Muscle layer of duodenum (tissue), 2 donors: ENCODE results near the gene CLDN3.
"Not testable (repeated sequence)": the region's sequence is repeated elsewhere in the genome, so short reads cannot be mapped to it uniquely, and the experiment has no call there.

Experiments
- H3K27ac ChIP-seq: one replicate; pipeline ENCODE4 v1.7.0; 2013; ENCODE audit warnings: mild to moderate bottlenecking, low read length
- H3K27me3 ChIP-seq: one replicate; pipeline ENCODE4 v1.7.0; 2013; ENCODE audit warnings: low read depth, mild to moderate bottlenecking, control low read depth, low read length
- H3K36me3 ChIP-seq, 2 donors: one replicate each; pipeline ENCODE4 v1.7.0; 2013; ENCODE audit warnings: low read length in 2 of 2, control low read depth in 1 of 2, mild to moderate bottlenecking in 1 of 2; ENCODE audit not compliant: insufficient read depth in 2 of 2, control insufficient read depth in 1 of 2
- H3K4me1 ChIP-seq, 2 donors: one replicate each; pipeline ENCODE4 v1.7.0; 2013; ENCODE audit warnings: low read length in 2 of 2, mild to moderate bottlenecking in 2 of 2, control low read depth in 1 of 2, moderate library complexity in 1 of 2; ENCODE audit not compliant: insufficient read depth in 2 of 2, control insufficient read depth in 1 of 2
- H3K4me3 ChIP-seq, 2 donors: one replicate each; pipeline ENCODE4 v1.7.0; 2013; ENCODE audit warnings: low read length in 2 of 2, low read depth in 1 of 2, mild to moderate bottlenecking in 1 of 2
- H3K9me3 ChIP-seq, 2 donors: one replicate each; pipeline ENCODE4 v1.7.0; 2013; ENCODE audit warnings: low read length in 2 of 2, control low read depth in 1 of 2, mild to moderate bottlenecking in 1 of 2; ENCODE audit not compliant: control insufficient read depth in 1 of 2
- donor health status: healthy.

CLDN3 gene, protein sequence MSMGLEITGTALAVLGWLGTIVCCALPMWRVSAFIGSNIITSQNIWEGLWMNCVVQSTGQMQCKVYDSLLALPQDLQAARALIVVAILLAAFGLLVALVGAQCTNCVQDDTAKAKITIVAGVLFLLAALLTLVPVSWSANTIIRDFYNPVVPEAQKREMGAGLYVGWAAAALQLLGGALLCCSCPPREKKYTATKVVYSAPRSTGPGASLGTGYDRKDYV

DNA sequence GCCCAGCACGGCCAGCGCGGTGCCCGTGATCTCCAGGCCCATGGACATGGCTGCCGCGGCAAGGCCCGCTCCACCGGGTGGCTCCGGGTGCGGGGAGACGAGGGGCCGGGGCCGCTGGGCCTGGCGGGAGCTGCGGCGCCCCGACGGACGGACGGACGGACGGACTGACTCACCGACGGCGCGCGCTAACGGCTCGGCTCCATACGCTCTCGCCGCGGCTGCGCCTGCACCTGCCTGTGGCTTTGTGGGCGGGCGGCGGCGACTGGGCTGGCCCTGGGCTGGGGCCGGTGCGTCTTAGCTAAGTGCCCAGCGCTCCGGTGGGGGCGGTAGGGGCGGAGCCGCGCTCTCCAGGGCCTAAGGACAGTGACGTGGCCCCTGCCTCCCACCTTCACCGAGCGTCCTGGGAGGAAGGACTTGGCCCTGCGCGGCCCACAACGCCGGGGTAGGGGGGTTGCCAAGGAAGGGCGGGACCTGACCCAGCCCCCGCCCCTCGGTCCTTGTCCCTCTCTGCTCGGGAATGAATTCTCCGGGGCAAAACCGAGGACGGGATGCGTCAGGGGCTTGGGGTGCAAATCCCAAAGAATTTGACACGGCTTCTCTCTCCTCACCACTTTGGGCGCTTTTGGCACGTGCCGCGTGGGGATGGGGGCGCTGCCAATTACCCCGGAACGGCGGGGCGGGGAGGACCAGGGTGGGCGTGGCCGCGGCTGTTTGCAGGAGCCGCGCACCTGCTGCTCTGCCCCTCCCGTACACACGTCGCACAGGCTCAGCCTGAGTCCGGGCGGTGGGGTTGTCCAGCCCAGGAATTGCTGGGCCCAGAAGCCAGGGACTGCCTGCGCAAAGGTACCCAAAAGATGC, at the start of gene CLDN3:
CLDN3 (minus strand) TSS at position 269 of the 858 bp plus-strand sequence; CDS start at position 48, 221 bp downstream.
- H3K36me3 ChIP-seq: no peaks in the 10 kb centered on the region
- peak within 1 kb of the TSS; percentile 39 to 48 for H3K4me3 ChIP-seq
- no peaks in the 10 kb centered on the region for H3K9me3 ChIP-seq
- H3K27ac ChIP-seq: peak within 1 kb of the TSS; percentile 80
- peaks cover 0 to 19% of the 10 kb centered on the region in 2 donors for H3K4me1 ChIP-seq
- H3K27me3 ChIP-seq: peaks cover 11% of the 10 kb centered on the region

DNA sequence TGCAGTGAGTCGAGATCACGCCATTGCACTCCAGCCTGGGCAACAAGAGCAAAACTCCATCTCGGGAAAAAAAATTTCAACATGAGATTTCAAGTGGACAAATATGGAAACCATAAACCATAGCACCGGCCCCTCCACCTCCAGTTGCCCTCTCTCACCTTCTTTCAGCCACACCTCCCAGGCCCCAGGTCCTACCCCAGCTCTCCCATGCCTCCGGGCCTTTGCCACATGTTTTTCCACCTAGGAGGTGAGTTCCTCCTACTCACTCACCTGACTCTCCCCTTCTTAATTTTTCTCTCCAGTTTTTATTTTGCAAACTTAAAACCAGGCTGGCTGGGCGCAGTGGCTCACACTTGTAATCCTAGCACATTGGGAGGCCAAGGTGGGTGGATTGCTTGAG, 47.1 kb upstream of the CLDN3 start:
- H3K36me3 ChIP-seq: no peaks in the 10 kb centered on the region
- no peaks in the 10 kb centered on the region for H3K27me3 ChIP-seq
- H3K27ac ChIP-seq: no peak overlapping the region
- no peaks in the 10 kb centered on the region for H3K9me3 ChIP-seq
- H3K4me1 ChIP-seq: no peaks in the 10 kb centered on the region
- no peak overlapping the region for H3K4me3 ChIP-seq

DNA sequence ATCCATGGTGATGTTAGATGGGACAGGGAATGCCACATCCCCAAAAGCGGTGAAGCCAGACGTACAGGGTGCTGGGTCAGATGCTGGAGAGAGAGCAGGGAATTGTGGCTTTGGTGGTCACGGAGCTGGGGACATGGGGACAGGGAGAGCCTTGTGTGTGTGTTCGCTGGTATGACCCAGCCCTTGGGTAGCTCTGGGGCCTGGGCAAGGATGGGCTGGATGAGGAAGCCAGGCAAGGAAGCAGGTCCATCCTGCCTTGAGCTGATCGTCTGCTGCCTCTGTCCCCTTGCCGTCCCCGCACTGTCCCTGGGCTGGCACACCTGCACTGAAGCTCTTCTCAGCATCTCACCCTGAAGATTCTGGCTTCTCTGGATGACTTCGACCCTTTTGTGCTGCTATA, 45.4 kb upstream of the CLDN3 start:
- H3K27me3 ChIP-seq: no peaks in the 10 kb centered on the region
- H3K27ac ChIP-seq: no peak overlapping the region
- H3K9me3 ChIP-seq: no peaks in the 10 kb centered on the region
- H3K4me3 ChIP-seq: no peak overlapping the region
- H3K4me1 ChIP-seq: no peaks in the 10 kb centered on the region
- no peaks in the 10 kb centered on the region for H3K36me3 ChIP-seq

DNA sequence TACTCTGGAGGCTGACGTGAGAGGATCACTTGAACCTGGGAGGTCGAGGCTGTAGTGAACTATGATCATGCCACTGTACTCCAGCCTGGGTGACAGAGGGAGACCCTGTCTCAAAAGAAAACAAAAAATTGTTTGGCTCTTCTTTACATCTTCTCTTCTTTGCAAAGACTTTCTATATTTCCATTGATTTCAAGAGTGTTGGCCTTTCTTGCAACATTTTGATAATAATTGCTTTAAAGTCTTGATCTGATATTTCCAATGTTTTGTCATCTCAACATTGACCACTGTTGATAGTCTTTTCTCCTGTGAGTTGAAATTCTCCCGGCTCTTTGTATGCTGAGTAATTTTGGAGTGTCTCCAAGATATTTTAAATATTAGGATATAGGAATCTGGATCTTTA, 42.9 kb upstream of the CLDN3 start:
- no peaks in the 10 kb centered on the region for H3K9me3 ChIP-seq
- H3K27me3 ChIP-seq: no peaks in the 10 kb centered on the region

DNA sequence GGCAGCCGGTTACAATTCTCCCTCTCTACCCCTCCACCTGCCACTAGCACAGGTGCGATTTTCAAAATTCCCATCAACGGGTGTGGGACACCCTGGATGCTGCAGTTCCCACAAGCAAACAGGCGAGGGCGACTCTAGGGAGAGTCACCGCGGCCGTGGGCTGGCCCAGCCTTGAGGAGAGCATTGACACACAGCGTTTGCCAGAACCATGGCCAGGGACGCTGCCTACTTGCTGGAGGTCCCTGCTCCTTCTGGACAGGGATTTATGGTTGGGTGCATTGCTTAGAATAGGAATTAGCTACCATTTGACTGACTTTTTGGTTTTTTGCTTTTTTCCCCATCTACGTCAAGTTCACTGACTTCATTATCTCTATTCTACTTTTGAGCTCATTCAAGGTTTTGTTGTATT, 41.7 kb upstream of the CLDN3 start:
- Histone ChIP-seq H3K27me3 (no peaks in the 10 kb centered on the region), H3K4me1 (no peaks in the 10 kb centered on the region), H3K4me3 (no peak overlapping the region), H3K36me3 (no peaks in the 10 kb centered on the region), H3K27ac (no peak overlapping the region), H3K9me3 (no peaks in the 10 kb centered on the region)

More for the DNA sequence above, 42.9 kb upstream of the CLDN3 start:
- no peak overlapping the region for H3K4me3 ChIP-seq
- H3K4me1 ChIP-seq: no peaks in the 10 kb centered on the region
- H3K27ac ChIP-seq: no peak overlapping the region
- H3K36me3 ChIP-seq: no peaks in the 10 kb centered on the region

DNA sequence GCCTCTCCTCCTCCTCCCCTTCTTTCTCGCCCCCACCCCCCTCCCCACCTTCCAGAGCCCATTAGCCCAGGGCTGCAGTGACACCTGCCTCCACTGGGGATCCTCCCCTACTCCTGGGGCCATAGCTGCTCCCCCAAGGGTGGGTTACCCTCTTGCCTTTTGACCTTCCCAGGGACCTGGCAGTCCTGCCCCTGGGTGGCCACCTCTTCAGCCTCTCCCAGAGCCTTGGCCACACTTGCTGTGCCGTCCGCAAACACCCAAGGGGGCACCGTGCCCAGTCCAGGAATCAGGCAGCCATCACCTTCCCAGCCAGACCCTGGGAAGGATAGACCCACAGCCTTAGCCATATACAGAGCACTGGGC, 40.9 kb upstream of the CLDN3 start:
- no peaks in the 10 kb centered on the region for H3K4me1 ChIP-seq
- no peak overlapping the region for H3K4me3 ChIP-seq
- no peaks in the 10 kb centered on the region for H3K36me3 ChIP-seq
- H3K9me3 ChIP-seq: no peaks in the 10 kb centered on the region
- no peaks in the 10 kb centered on the region for H3K27me3 ChIP-seq
- H3K27ac ChIP-seq: no peak overlapping the region

DNA sequence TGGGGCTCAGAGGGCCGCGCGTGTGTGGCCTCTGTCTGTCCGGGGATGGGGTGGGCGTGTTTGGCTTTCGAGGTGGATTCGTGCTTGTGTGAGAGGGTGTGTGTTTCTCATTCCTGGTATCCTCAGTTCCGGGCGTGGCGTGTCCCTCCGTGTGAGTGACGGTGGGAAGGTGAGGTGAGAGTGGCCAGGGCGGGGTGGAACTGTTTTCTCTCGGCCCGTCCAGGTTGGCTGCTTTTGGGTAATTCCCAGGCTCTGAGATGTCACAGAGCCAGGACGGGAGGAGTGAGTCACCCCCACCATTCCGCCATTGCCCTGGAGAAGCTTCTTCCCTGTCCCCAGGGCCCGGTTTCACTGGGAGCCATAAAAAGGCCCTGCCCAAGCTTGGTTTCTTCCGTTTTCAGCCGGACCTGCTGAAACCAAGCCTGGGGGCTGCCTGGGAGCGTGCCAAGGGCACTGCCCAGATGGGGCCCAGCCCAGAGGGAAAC, 39.4 kb upstream of the CLDN3 start:
- Histone ChIP-seq H3K4me3 (no peak overlapping the region), H3K4me1 (no peaks in the 10 kb centered on the region), H3K9me3 (no peaks in the 10 kb centered on the region), H3K27me3 (no peaks in the 10 kb centered on the region), H3K27ac (no peak overlapping the region), H3K36me3 (no peaks in the 10 kb centered on the region)

DNA sequence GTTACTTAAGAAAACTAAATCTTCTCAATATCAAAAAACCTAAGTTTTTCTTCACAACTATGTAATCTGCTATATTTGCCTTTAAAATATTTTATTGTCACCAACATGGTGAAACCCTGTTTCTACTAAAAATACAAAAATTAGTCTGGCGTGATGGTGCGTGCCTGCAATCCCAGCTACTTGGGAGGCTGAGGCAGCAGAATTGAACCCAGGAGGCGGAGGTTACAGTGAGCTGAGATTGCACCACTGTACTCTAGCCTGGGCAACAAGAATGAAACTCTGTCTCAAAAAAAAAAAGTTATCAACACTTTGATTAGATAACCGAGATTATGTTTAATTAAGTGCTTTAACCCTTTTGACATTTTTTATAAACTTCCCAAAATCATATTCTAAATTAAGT, 32.4 kb upstream of the CLDN3 start:
- Histone ChIP-seq H3K27ac (no peak overlapping the region), H3K27me3 (no peaks in the 10 kb centered on the region), H3K36me3 (no peaks in the 10 kb centered on the region), H3K9me3 (no peaks in the 10 kb centered on the region), H3K4me3 (no peak overlapping the region), H3K4me1 (no peaks in the 10 kb centered on the region)

DNA sequence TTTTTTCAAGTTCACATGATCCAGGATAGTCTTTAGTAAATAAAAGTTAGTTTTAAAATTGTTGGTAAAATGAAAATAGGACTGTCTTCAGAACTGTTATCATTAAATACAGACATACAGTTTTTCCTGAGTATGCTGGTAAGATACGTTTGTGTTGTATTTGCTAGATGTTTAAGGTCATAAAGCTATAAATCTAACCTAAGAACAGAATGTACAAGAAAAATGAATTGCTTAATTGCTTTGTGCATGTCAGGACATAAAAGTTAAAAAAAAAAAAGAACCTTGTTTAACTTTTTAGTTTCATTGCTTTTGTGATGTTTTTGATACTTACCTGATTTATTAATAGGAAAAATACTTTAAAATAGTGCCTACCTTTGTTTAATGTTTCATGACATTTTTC, 31.5 kb upstream of the CLDN3 start:
- H3K27ac ChIP-seq: no peak overlapping the region
- H3K27me3 ChIP-seq: no peaks in the 10 kb centered on the region
- H3K4me3 ChIP-seq: no peak overlapping the region
- H3K4me1 ChIP-seq: no peaks in the 10 kb centered on the region
- no peaks in the 10 kb centered on the region for H3K36me3 ChIP-seq
- H3K9me3 ChIP-seq: no peaks in the 10 kb centered on the region

DNA sequence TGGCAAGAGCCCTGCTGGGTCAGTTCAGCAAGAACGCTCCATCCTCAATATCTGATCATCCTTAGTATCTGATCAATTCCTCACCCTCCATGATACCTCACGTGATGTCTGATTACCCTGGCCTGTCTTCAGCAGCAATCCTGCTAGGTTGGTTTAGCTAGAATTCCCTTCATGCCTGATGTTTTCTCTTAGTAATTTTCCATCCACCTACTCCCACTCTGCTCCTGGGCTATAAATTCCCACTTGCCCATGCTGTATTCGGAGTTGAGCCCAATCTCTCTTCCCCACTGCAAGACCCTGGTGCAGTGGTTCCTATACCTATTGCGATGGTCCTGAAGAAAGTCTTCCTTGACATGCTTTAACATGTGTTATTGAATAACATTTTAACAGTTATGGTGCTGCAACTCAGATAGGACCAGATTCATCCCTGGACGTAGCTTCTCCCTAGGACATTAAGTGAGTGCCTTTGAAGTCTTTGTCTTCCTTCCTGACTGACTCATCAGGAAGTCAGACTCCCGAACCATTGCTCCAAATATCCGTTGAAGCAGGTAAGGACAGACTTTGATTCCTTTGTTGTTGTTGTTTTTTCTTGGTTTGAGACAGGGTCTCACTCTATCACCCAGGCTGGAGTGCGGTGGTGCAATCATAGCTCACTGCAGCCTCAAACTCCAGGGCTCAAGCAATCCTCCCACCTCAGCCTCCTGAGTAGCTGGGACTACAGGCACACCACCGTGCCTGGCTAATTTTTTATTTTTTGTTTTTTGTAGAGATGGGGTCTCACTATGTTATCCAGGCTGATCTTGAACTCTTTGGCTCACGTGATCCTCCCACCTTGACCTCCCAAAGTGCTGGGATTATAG, 29.4 kb upstream of the CLDN3 start:
- Histone ChIP-seq H3K4me1 (no peaks in the 10 kb centered on the region), H3K27me3 (no peaks in the 10 kb centered on the region), H3K36me3 (no peaks in the 10 kb centered on the region), H3K4me3 (no peak overlapping the region), H3K9me3 (no peaks in the 10 kb centered on the region), H3K27ac (no peak overlapping the region)

DNA sequence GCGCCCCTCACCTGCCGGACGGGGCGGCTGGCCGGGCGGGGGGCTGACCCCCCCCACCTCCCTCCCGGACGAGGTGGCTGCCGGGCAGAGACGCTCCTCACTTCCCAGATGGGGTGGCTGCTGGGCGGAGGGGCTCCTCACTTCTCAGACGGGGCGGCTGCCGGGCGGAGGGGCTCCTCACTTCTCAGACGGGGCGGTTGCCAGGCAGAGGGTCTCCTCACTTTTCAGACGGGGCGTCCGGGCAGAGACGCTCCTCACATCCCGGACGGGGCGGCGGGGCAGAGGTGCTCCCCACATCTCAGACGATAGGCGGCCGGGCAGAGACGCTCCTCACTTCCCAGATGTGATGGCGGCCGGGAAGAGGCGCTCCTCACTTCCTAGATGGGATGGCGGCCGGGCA, 27.1 kb upstream of the CLDN3 start:
- not testable (repeated sequence) for H3K4me1 ChIP-seq, H3K27ac ChIP-seq, H3K4me3 ChIP-seq, H3K9me3 ChIP-seq, H3K36me3 ChIP-seq, H3K27me3 ChIP-seq
